ENCODE measurements around the gene PPIE.

The PPIE gene

GRCh38 chr1:39711966-39712340 lies 26.7 kb upstream of the PPIE start:
- no peak overlapping the region for H2AFZ ChIP-seq (ENCODE audit: low read depth, low read length)
- H3K4me2 ChIP-seq (ENCODE audit: insufficient read depth, low read length), result no peak overlapping the region
- no peaks in the 10 kb centered on the region for H3K9me3 ChIP-seq (ENCODE audit: insufficient read depth, low read length, severe bottlenecking)
- TF ChIP-seq EZH2 (IDR thresholded peaks at IDR 0.05; ENCODE audit: borderline replicate concordance, low read depth, low read length, severe bottlenecking), result no peak
- TF ChIP-seq CTCF (IDR thresholded peaks at IDR 0.05; ENCODE audit: borderline replicate concordance, extremely low read depth, low read length, poor library complexity, severe bottlenecking), result no peak
- H3K4me3 ChIP-seq (ENCODE audit: low read depth in 1 of 2, low read length in 2 of 2), result no peak overlapping the region
- peaks cover 18% of the 10 kb centered on the region for H3K27me3 ChIP-seq (ENCODE audit: insufficient read depth, low read length, poor library complexity)
- ATAC-seq (ENCODE audit: insufficient read depth, low read depth) (no peak), DNase-seq (no peak)
- no peak overlapping the region for H3K9ac ChIP-seq (ENCODE audit: low read depth, low read length)
- H3K4me1 ChIP-seq (ENCODE audit: insufficient read depth, low read length), result no peaks in the 10 kb centered on the region
- H3K27ac ChIP-seq (ENCODE audit: low read length), result no peak overlapping the region
- H3K79me2 ChIP-seq (ENCODE audit: insufficient read depth, low read length), result no peaks in the 10 kb centered on the region
- no peaks in the 10 kb centered on the region for H4K20me1 ChIP-seq (ENCODE audit: insufficient read depth, low read length)
- no peaks in the 10 kb centered on the region for H3K36me3 ChIP-seq (ENCODE audit: insufficient read depth, low read length)

GRCh38 chr1:39713557-39713956 lies 25.1 kb upstream of the PPIE start:
- DNase-seq, result no peak
- Histone ChIP-seq H3K36me3 (ENCODE audit: insufficient read depth, low read length) (no peaks in the 10 kb centered on the region), H3K9me3 (ENCODE audit: insufficient read depth, low read length, severe bottlenecking) (no peaks in the 10 kb centered on the region), H3K27ac (ENCODE audit: low read length) (no peak overlapping the region), H3K27me3 (ENCODE audit: insufficient read depth, low read length, poor library complexity) (peaks cover 29% of the 10 kb centered on the region), H3K4me2 (ENCODE audit: insufficient read depth, low read length) (no peak overlapping the region), H3K9ac (ENCODE audit: low read depth, low read length) (no peak overlapping the region), H2AFZ (ENCODE audit: low read depth, low read length) (no peak overlapping the region), H3K4me1 (ENCODE audit: insufficient read depth, low read length) (no peaks in the 10 kb centered on the region), H4K20me1 (ENCODE audit: insufficient read depth, low read length) (no peaks in the 10 kb centered on the region), H3K79me2 (ENCODE audit: insufficient read depth, low read length) (no peaks in the 10 kb centered on the region), H3K4me3 (ENCODE audit: low read depth in 1 of 2, low read length in 2 of 2) (no peak overlapping the region)
- ATAC-seq (ENCODE audit: insufficient read depth, low read depth), result no peak
- TF ChIP-seq EZH2 (IDR thresholded peaks at IDR 0.05; ENCODE audit: borderline replicate concordance, low read depth, low read length, severe bottlenecking) (no peak), CTCF (IDR thresholded peaks at IDR 0.05; ENCODE audit: borderline replicate concordance, extremely low read depth, low read length, poor library complexity, severe bottlenecking) (no peak)

- no peak overlapping the region for H3K4me3 ChIP-seq (ENCODE audit: low read depth in 1 of 2, low read length in 2 of 2)
- no peak overlapping the region for H3K9ac ChIP-seq (ENCODE audit: low read depth, low read length)
- no peaks in the 10 kb centered on the region for H3K9me3 ChIP-seq (ENCODE audit: insufficient read depth, low read length, severe bottlenecking)
- H2AFZ ChIP-seq (ENCODE audit: low read depth, low read length), result no peak overlapping the region
- no peaks in the 10 kb centered on the region for H3K4me1 ChIP-seq (ENCODE audit: insufficient read depth, low read length)
- no peak for DNase-seq
- ATAC-seq (ENCODE audit: insufficient read depth, low read depth), result no peak
- H3K4me2 ChIP-seq (ENCODE audit: insufficient read depth, low read length), result no peak overlapping the region
- H3K27ac ChIP-seq (ENCODE audit: low read length), result no peak overlapping the region
- no peaks in the 10 kb centered on the region for H3K79me2 ChIP-seq (ENCODE audit: insufficient read depth, low read length)
- H3K27me3 ChIP-seq (ENCODE audit: insufficient read depth, low read length, poor library complexity), result peaks cover 25% of the 10 kb centered on the region
- H3K36me3 ChIP-seq (ENCODE audit: insufficient read depth, low read length), result no peaks in the 10 kb centered on the region
- TF ChIP-seq CTCF (IDR thresholded peaks at IDR 0.05; ENCODE audit: borderline replicate concordance, extremely low read depth, low read length, poor library complexity, severe bottlenecking) (no peak), EZH2 (IDR thresholded peaks at IDR 0.05; ENCODE audit: borderline replicate concordance, low read depth, low read length, severe bottlenecking) (no peak)
- no peaks in the 10 kb centered on the region; the same call in 1 of the 2 replicates for H4K20me1 ChIP-seq (ENCODE audit: insufficient read depth, low read length)
These were observed 20.9 kb upstream of the PPIE start for GRCh38 chr1:39717809-39718208.
